Measurements from ENCODE around the gene SNAP29. TPM values are rescaled to one million over a fixed set of nuclear protein-coding genes. Genes with fewer than 3 reads are reported as not detected.
A peak's percentile ranks its signal among the peaks of the same experiment; 100 is the strongest.

SNAP29 gene
- total and polyA plus RNA-seq, 9 of the 15 experiments (the other 6 are each of a cell fraction or from before 2014, with no cell fraction given) = 19.5 to 250 (median 75.9) TPM

GRCh38 chr22:20916916-20917810 lies 58.4 kb downstream of the SNAP29 start, which contains the start of gene CRKL (continued):
- TF ChIP-seq CGGBP1 (CRISPR knock-in tag; IDR thresholded peaks at IDR 0.05) = no peak
- no peak for TF ChIP-seq ZKSCAN8 (CRISPR knock-in tag; IDR thresholded peaks at IDR 0.05)
- no peak for TF ChIP-seq ZNF316 (IDR thresholded peaks at IDR 0.05)
- TF ChIP-seq ZNF41 (CRISPR knock-in tag; conservative IDR thresholded peaks at IDR 0.05) = no peak
- no peak for TF ChIP-seq NR2C1 (IDR thresholded peaks at IDR 0.05)
- no peak for TF ChIP-seq NR2C1 (tag; IDR thresholded peaks at IDR 0.05)
- no peak for TF ChIP-seq CREB3L1 (IDR thresholded peaks at IDR 0.05; ENCODE audit: borderline replicate concordance, low read depth)
- no peak for TF ChIP-seq ZKSCAN1 (IDR thresholded peaks at IDR 0.05; ENCODE audit: low read depth, low read length)
- TF ChIP-seq ZKSCAN3 (CRISPR knock-in tag; IDR thresholded peaks at IDR 0.05) = no peak
- peak; percentile 100 for TF ChIP-seq HMGXB4 (CRISPR knock-in tag; IDR thresholded peaks at IDR 0.05)
- no peak for TF ChIP-seq NFYB (IDR thresholded peaks at IDR 0.05; ENCODE audit: extremely low read depth, insufficient read length)
- no peak for TF ChIP-seq MED1 (CRISPR knock-in tag; IDR thresholded peaks at IDR 0.05; ENCODE audit: borderline replicate concordance)
- TF ChIP-seq CBX3 (IDR thresholded peaks at IDR 0.05; ENCODE audit: borderline replicate concordance in 1 of 2, low read length in 2 of 2) = no peak
- peak; percentile 97 for TF ChIP-seq SRSF7 (optimal IDR thresholded peaks at IDR 0.05; ENCODE audit: low read depth, low read length)
- TF ChIP-seq ZNF444 (CRISPR knock-in tag; IDR thresholded peaks at IDR 0.05) = no peak
- TF ChIP-seq STAG1 (CRISPR knock-in tag; IDR thresholded peaks at IDR 0.05; ENCODE audit: borderline replicate concordance) = no peak
- TF ChIP-seq ZNF324 (CRISPR knock-in tag; IDR thresholded peaks at IDR 0.05) = no peak
- TF ChIP-seq MYBL2 (IDR thresholded peaks at IDR 0.05; ENCODE audit: low read depth) = no peak
- TF ChIP-seq MYBL2 (CRISPR knock-in tag; IDR thresholded peaks at IDR 0.05; ENCODE audit: borderline replicate concordance) = no peak
- TF ChIP-seq SETDB1 (IDR thresholded peaks at IDR 0.05; ENCODE audit: low read length) = peak; percentile 74
- no peak for TF ChIP-seq MCM5 (IDR thresholded peaks at IDR 0.05; ENCODE audit: low read depth)
- no peak for TF ChIP-seq ZNF561 (CRISPR knock-in tag; conservative IDR thresholded peaks at IDR 0.05)
- no peak for TF ChIP-seq RFX1 (IDR thresholded peaks at IDR 0.05)
- TF ChIP-seq RBM15 (IDR thresholded peaks at IDR 0.05; ENCODE audit: insufficient read depth, low read length) = no peak
- TF ChIP-seq XRCC4 (IDR thresholded peaks at IDR 0.05; ENCODE audit: extremely low read depth, insufficient read depth, insufficient read length) = no peak
- TF ChIP-seq SRSF1 (IDR thresholded peaks at IDR 0.05; ENCODE audit: low read depth, low read length) = no peak
- TF ChIP-seq PKNOX1 (IDR thresholded peaks at IDR 0.05) = no peak
